Hepatocyte (in vitro differentiated cells): ENCODE measurements around the gene LRRC23. TPM values are rescaled to one million over a fixed set of nuclear protein-coding genes. Genes with fewer than 3 reads are reported as not detected.

Experiments used
- DNase-seq: peaks from one replicate; pipeline ENCODE4 v3.0.0-alpha.2; 2016; ENCODE audit warnings: low spot score
- H2AFZ ChIP-seq: fragments of 200-600 bp; sonication (generic); 2 replicates; pipeline ENCODE4 v1.6.0; 2016; ENCODE audit warnings: antibody characterized with exemption, mild to moderate bottlenecking
- H3K27ac ChIP-seq: fragments of 200-600 bp; sonication (generic); 2 replicates; pipeline ENCODE4 v1.5.1; 2016; ENCODE audit warnings: mild to moderate bottlenecking
- H3K27me3 ChIP-seq: fragments of 200-600 bp; sonication (generic); 2 replicates; pipeline ENCODE4 v1.6.1; 2016
- H3K36me3 ChIP-seq: fragments of 200-600 bp; sonication (generic); replicated peaks from 2 replicates; pipeline ENCODE4 v1.5.1; 2016; ENCODE audit warnings: low read depth; ENCODE audit not compliant: insufficient read depth
- H3K4me1 ChIP-seq: fragments of 200-600 bp; sonication (generic); 2 replicates; pipeline ENCODE4 v1.5.1; 2016; ENCODE audit warnings: mild to moderate bottlenecking, moderate library complexity; ENCODE audit not compliant: insufficient read depth
- H3K4me2 ChIP-seq: fragments of 200-600 bp; sonication (generic); 2 replicates; pipeline ENCODE4 v1.6.0; 2016
- H3K4me3 ChIP-seq: fragments of 200-600 bp; sonication (generic); 2 replicates; pipeline ENCODE4 v1.5.1; 2016; ENCODE audit warnings: mild to moderate bottlenecking
- H3K79me2 ChIP-seq: fragments of 200-600 bp; sonication (generic); 2 replicates; pipeline ENCODE4 v1.6.0; 2017; ENCODE audit warnings: mild to moderate bottlenecking
- H3K9me2 ChIP-seq: fragments of 200-600 bp; sonication (generic); replicated peaks from 2 replicates; pipeline ENCODE4 v1.6.0; 2017; ENCODE audit warnings: mild to moderate bottlenecking; ENCODE audit not compliant: insufficient read depth
- H3K9me3 ChIP-seq: fragments of 200-600 bp; sonication (generic); 2 replicates; pipeline ENCODE4 v1.5.1; 2016; ENCODE audit warnings: low read depth, mild to moderate bottlenecking
- H4K20me1 ChIP-seq: fragments of 200-600 bp; sonication (generic); 2 replicates; pipeline ENCODE4 v1.6.0; 2016; ENCODE audit warnings: mild to moderate bottlenecking; ENCODE audit not compliant: insufficient read depth, poor library complexity, severe bottlenecking
- EZH2 ChIP-seq: fragments of 200-600 bp; sonication (generic); IDR thresholded peaks from 2 replicates; pipeline ENCODE4 v1.6.1; 2016; ENCODE audit warnings: antibody characterized with exemption, mild to moderate bottlenecking, borderline replicate concordance
- EZH2phosphoT487 ChIP-seq: fragments of 200-600 bp; sonication (generic); IDR thresholded peaks from one replicate; pipeline ENCODE4 v1.6.1; 2018; ENCODE audit warnings: antibody characterized with exemption, mild to moderate bottlenecking, low read depth, moderate library complexity; ENCODE audit not compliant: unreplicated experiment, severe bottlenecking
- WGBS: methylation state at CpG from one replicate; pipeline ENCODE4 v1.1.6; 2016; ENCODE audit warnings: low lambda C conversion rate; ENCODE audit errors: missing lambda C conversion rate; 5-methylcytosine and 5-hydroxymethylcytosine counted together
- microRNA counts: library from miRNA; unstranded; fragments of <30 nt; microRNA quantifications from one replicate; lab custom pipeline; 2017
- microRNA-seq: library from miRNA; unstranded; fragments of <30 nt; microRNA quantifications from one replicate; pipeline ENCODE4, GENCODE V29; 2017
- polyA plus RNA-seq: library from polyadenylated mRNA; unstranded; fragments of >200 nt; fragmentation: Nextera tagmentation; extraction: Ambion mirVana; gene quantifications from 2 replicates; pipeline ENCODE4 v1.2.1, GENCODE V29; 2016
- small RNA-seq: library from RNA; depleted of rRNA; stranded (forward); fragments of <200 nt; gene quantifications from one replicate; pipeline ENCODE3, GENCODE V24; 2014
- total RNA-seq: library from RNA; depleted of rRNA; stranded (reverse); fragments of >200 nt; gene quantifications from 2 replicates; pipeline ENCODE4 v1.2.3, GENCODE V29; 2014
- TF ChIP-seq, protein P1 (sequence below): fragments of 200-600 bp; sonication (generic); IDR thresholded peaks from 2 replicates; pipeline ENCODE4 v1.5.1; 2016; ENCODE audit warnings: antibody characterized with exemption, mild to moderate bottlenecking; ENCODE audit not compliant: poor library complexity

The LRRC23 gene
- total and polyA plus RNA-seq, 2 experiments from 2014 or later: 8.2 to 12.9 TPM

GRCh38 chr12:6963016-6963731 is 58.6 kb downstream of the LRRC23 start:
- Histone ChIP-seq H3K36me3 (no peaks in the 10 kb centered on the region), H3K4me1 (peaks cover 17% of the 10 kb centered on the region), H3K27me3 (no peaks in the 10 kb centered on the region), H4K20me1 (peaks cover 6% of the 10 kb centered on the region), H3K27ac (peak overlapping the region; percentile 100), H3K9me3 (no peaks in the 10 kb centered on the region), H3K4me2 (peak overlapping the region; percentile 84), H3K4me3 (peak overlapping the region; percentile 74), H2AFZ (no peak overlapping the region), H3K79me2 (peaks cover 39% of the 10 kb centered on the region), H3K9me2 (no peaks in the 10 kb centered on the region)
- DNase-seq: peak; percentile 95
- WGBS: 46% methylated on average over 7 of the region's 32 CpGs
- TF ChIP-seq, protein P1, sequence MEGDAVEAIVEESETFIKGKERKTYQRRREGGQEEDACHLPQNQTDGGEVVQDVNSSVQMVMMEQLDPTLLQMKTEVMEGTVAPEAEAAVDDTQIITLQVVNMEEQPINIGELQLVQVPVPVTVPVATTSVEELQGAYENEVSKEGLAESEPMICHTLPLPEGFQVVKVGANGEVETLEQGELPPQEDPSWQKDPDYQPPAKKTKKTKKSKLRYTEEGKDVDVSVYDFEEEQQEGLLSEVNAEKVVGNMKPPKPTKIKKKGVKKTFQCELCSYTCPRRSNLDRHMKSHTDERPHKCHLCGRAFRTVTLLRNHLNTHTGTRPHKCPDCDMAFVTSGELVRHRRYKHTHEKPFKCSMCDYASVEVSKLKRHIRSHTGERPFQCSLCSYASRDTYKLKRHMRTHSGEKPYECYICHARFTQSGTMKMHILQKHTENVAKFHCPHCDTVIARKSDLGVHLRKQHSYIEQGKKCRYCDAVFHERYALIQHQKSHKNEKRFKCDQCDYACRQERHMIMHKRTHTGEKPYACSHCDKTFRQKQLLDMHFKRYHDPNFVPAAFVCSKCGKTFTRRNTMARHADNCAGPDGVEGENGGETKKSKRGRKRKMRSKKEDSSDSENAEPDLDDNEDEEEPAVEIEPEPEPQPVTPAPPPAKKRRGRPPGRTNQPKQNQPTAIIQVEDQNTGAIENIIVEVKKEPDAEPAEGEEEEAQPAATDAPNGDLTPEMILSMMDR: no peak
- no peak for TF ChIP-seq EZH2
- no peak for TF ChIP-seq EZH2phosphoT487

MicroRNA genes within 50 kb of the gene (microRNA counts, 767-probe panel; counts per million panel counts)
- 7,549 counts per million, percentile 44 among the panel's probes with 10 or more counts for microRNA hsa-miR-141-3p (lab: Ali Mortazavi, UCI)
- microRNA hsa-miR-200c-3p (lab: Ali Mortazavi, UCI): 12,008 counts per million, percentile 94 among the panel's probes with 10 or more counts

Small RNAs within 50 kb of the gene (microRNA-seq; reads per million reads assigned to microRNA genes)
- gene MIR141: 3,577 reads per million, percentile 89 among the genes with 10 or more reads in this experiment
- 98,927 reads per million, percentile 100 among the genes with 10 or more reads in this experiment for gene MIR200C

Small RNAs within 50 kb of the gene (small RNA-seq; reads per million reads assigned to genes)
- gene MIR141 (1,056 reads per million, percentile 99 among the genes with 10 or more reads in this experiment), gene MIR200C (170 reads per million, percentile 98 among the genes with 10 or more reads in this experiment), gene RNU7-1 (not detected)

Other genes with a start within 250 kb of the LRRC23 start
- gene ING4, start 241.7 kb upstream of the LRRC23 start, total RNA-seq: 35.7 and 39.7 TPM in 2 replicates
- 38.9 and 42.9 TPM in 2 replicates for gene ING4, start 241.7 kb upstream of the LRRC23 start, polyA plus RNA-seq
- gene ZNF384, start 215.4 kb upstream of the LRRC23 start, total RNA-seq: 33.8 and 34.5 TPM in 2 replicates
- gene ZNF384, start 215.4 kb upstream of the LRRC23 start, polyA plus RNA-seq: 35.8 and 41.8 TPM in 2 replicates
- gene PIANP, start 204.0 kb upstream of the LRRC23 start, total RNA-seq: 0.16 and 0.17 TPM in 2 replicates
- 0.95 and 1.0 TPM in 2 replicates for gene PIANP, start 204.0 kb upstream of the LRRC23 start, polyA plus RNA-seq
- gene COPS7A, start 180.8 kb upstream of the LRRC23 start, total RNA-seq: 46.9 and 56.7 TPM in 2 replicates
- gene COPS7A, start 180.8 kb upstream of the LRRC23 start, polyA plus RNA-seq: 65.2 and 73.6 TPM in 2 replicates
- 210 and 241 TPM in 2 replicates for gene MLF2, start 151.7 kb upstream of the LRRC23 start, total RNA-seq
- gene MLF2, start 151.7 kb upstream of the LRRC23 start, polyA plus RNA-seq: 508 and 535 TPM in 2 replicates
- gene PTMS, start 138.5 kb upstream of the LRRC23 start, total RNA-seq: 179 and 180 TPM in 2 replicates
- 282 and 315 TPM in 2 replicates for gene PTMS, start 138.5 kb upstream of the LRRC23 start, polyA plus RNA-seq
- gene LAG3, start 132.3 kb upstream of the LRRC23 start, total RNA-seq: 0.52 and 0.70 TPM in 2 replicates
- gene LAG3, start 132.3 kb upstream of the LRRC23 start, polyA plus RNA-seq: 0.91 and 1.2 TPM in 2 replicates
- gene CD4, start 115.3 kb upstream of the LRRC23 start, total RNA-seq: 2.4 and 2.7 TPM in 2 replicates
- 2.7 and 6.4 TPM in 2 replicates for gene CD4, start 115.3 kb upstream of the LRRC23 start, polyA plus RNA-seq
- gene GPR162, start 83.0 kb upstream of the LRRC23 start, total RNA-seq: 1.2 and 2.3 TPM in 2 replicates
- 2.3 and 6.2 TPM in 2 replicates for gene GPR162, start 83.0 kb upstream of the LRRC23 start, polyA plus RNA-seq
- 19.6 and 38.1 TPM in 2 replicates for gene P3H3, start 76.4 kb upstream of the LRRC23 start, total RNA-seq
- gene P3H3, start 76.4 kb upstream of the LRRC23 start, polyA plus RNA-seq: 38.6 and 47.3 TPM in 2 replicates
- gene GNB3, start 63.9 kb upstream of the LRRC23 start, total RNA-seq: 1.6 and 2.6 TPM in 2 replicates
- 10.2 and 19.1 TPM in 2 replicates for gene GNB3, start 63.9 kb upstream of the LRRC23 start, polyA plus RNA-seq
- gene CDCA3, start 53.5 kb upstream of the LRRC23 start, total RNA-seq: 7.5 and 8.5 TPM in 2 replicates
- 18.2 and 20.6 TPM in 2 replicates for gene CDCA3, start 53.5 kb upstream of the LRRC23 start, polyA plus RNA-seq
- 60.5 and 61.6 TPM in 2 replicates for gene USP5, start 52.7 kb upstream of the LRRC23 start, total RNA-seq
- 73.7 and 78.9 TPM in 2 replicates for gene USP5, start 52.7 kb upstream of the LRRC23 start, polyA plus RNA-seq
- 571 and 614 TPM in 2 replicates for gene TPI1, start 37.3 kb upstream of the LRRC23 start, total RNA-seq
- gene TPI1, start 37.3 kb upstream of the LRRC23 start, polyA plus RNA-seq: 891 and 918 TPM in 2 replicates
- gene SPSB2, start 31.5 kb upstream of the LRRC23 start, total RNA-seq: 10.8 and 14.1 TPM in 2 replicates
- 11.0 and 13.8 TPM in 2 replicates for gene SPSB2, start 31.5 kb upstream of the LRRC23 start, polyA plus RNA-seq
- gene ENO2, start 9.8 kb downstream of the LRRC23 start, total RNA-seq: 11.1 and 11.8 TPM in 2 replicates
- gene ENO2, start 9.8 kb downstream of the LRRC23 start, polyA plus RNA-seq: 14.2 and 18.8 TPM in 2 replicates
- gene ATN1, start 23.1 kb downstream of the LRRC23 start, total RNA-seq: 11.1 and 15.8 TPM in 2 replicates
- gene ATN1, start 23.1 kb downstream of the LRRC23 start, polyA plus RNA-seq: 32.7 and 43.7 TPM in 2 replicates
- gene RNU7-1, start 39.0 kb downstream of the LRRC23 start, total RNA-seq: not detected in 2 replicates
- gene RNU7-1, start 39.0 kb downstream of the LRRC23 start, polyA plus RNA-seq: not detected in 2 replicates
- gene C12orf57, start 39.2 kb downstream of the LRRC23 start, total RNA-seq: 219 and 289 TPM in 2 replicates
- gene C12orf57, start 39.2 kb downstream of the LRRC23 start, polyA plus RNA-seq: 217 and 219 TPM in 2 replicates
- gene PTPN6, start 46.5 kb downstream of the LRRC23 start, total RNA-seq: 14.5 and 17.2 TPM in 2 replicates
- 20.8 and 25.4 TPM in 2 replicates for gene PTPN6, start 46.5 kb downstream of the LRRC23 start, polyA plus RNA-seq
- gene PHB2, start 65.8 kb downstream of the LRRC23 start, total RNA-seq: 186 and 197 TPM in 2 replicates
- 142 and 143 TPM in 2 replicates for gene PHB2, start 65.8 kb downstream of the LRRC23 start, polyA plus RNA-seq
- 24.3 and 26.8 TPM in 2 replicates for gene EMG1, start 66.1 kb downstream of the LRRC23 start, total RNA-seq
- gene EMG1, start 66.1 kb downstream of the LRRC23 start, polyA plus RNA-seq: 50.3 and 51.8 TPM in 2 replicates
- gene LPCAT3, start 113.7 kb downstream of the LRRC23 start, total RNA-seq: 76.9 and 78.6 TPM in 2 replicates
- 118 and 119 TPM in 2 replicates for gene LPCAT3, start 113.7 kb downstream of the LRRC23 start, polyA plus RNA-seq
- gene C1S, start 155.9 kb downstream of the LRRC23 start, total RNA-seq: 114 and 120 TPM in 2 replicates
- gene C1S, start 155.9 kb downstream of the LRRC23 start, polyA plus RNA-seq: 130 and 143 TPM in 2 replicates
- 80.1 and 85.4 TPM in 2 replicates for gene C1R, start 187.6 kb downstream of the LRRC23 start, total RNA-seq
- gene C1R, start 187.6 kb downstream of the LRRC23 start, polyA plus RNA-seq: 89.6 and 95.1 TPM in 2 replicates
- 60.0 and 64.5 TPM in 2 replicates for gene C1RL, start 204.4 kb downstream of the LRRC23 start, total RNA-seq
- gene C1RL, start 204.4 kb downstream of the LRRC23 start, polyA plus RNA-seq: 26.4 and 35.5 TPM in 2 replicates
- gene RBP5, start 224.1 kb downstream of the LRRC23 start, total RNA-seq: 11.1 and 16.2 TPM in 2 replicates
- gene RBP5, start 224.1 kb downstream of the LRRC23 start, polyA plus RNA-seq: 23.0 and 30.0 TPM in 2 replicates
- 38.0 and 57.0 TPM in 2 replicates for gene CLSTN3, start 225.5 kb downstream of the LRRC23 start, total RNA-seq
- 37.8 and 39.5 TPM in 2 replicates for gene CLSTN3, start 225.5 kb downstream of the LRRC23 start, polyA plus RNA-seq